Measurements from ENCODE around the gene ARF1.
A peak's percentile ranks its signal among the peaks of the same experiment; 100 is the strongest.

The ARF1 gene

GRCh38 chr1:228104526-228105269, 22.2 kb downstream of the ARF1 start:
- TF ChIP-seq CTCF (IDR thresholded peaks at IDR 0.05; ENCODE audit: control insufficient read depth, extremely low read depth, insufficient read depth) = no peak
- H3K4me3 ChIP-seq (ENCODE audit: low read depth, low read length) = no peak overlapping the region
- no peak for DNase-seq (ENCODE audit: low read depth)

GRCh38 chr1:228105270-228105995, 22.9 kb downstream of the ARF1 start:
- no peak for TF ChIP-seq CTCF (IDR thresholded peaks at IDR 0.05; ENCODE audit: control insufficient read depth, extremely low read depth, insufficient read depth)
- DNase-seq (ENCODE audit: low read depth) = no peak
- no peak overlapping the region for H3K4me3 ChIP-seq (ENCODE audit: low read depth, low read length)

- H3K4me3 ChIP-seq (ENCODE audit: low read depth, low read length) = no peak overlapping the region
- DNase-seq (ENCODE audit: low read depth) = no peak
- TF ChIP-seq CTCF (IDR thresholded peaks at IDR 0.05; ENCODE audit: control insufficient read depth, extremely low read depth, insufficient read depth) = no peak
Measured at GRCh38 chr1:228105996-228106799, 23.7 kb downstream of the ARF1 start.

- no peak for DNase-seq (ENCODE audit: low read depth)
- H3K4me3 ChIP-seq (ENCODE audit: low read depth, low read length) = no peak overlapping the region
Measured at GRCh38 chr1:228106800-228107054, 24.2 kb downstream of the ARF1 start.

GRCh38 chr1:228107636-228108035, 25.1 kb downstream of the ARF1 start:
- no peak for DNase-seq (ENCODE audit: low read depth)
- peak overlapping the region; percentile 99 for H3K4me3 ChIP-seq (ENCODE audit: low read depth, low read length)
- TF ChIP-seq CTCF (IDR thresholded peaks at IDR 0.05; ENCODE audit: control insufficient read depth, extremely low read depth, insufficient read depth) = no peak

More at GRCh38 chr1:228106800-228107054, 24.2 kb downstream of the ARF1 start:
- no peak for TF ChIP-seq CTCF (IDR thresholded peaks at IDR 0.05; ENCODE audit: control insufficient read depth, extremely low read depth, insufficient read depth)

GRCh38 chr1:228108055-228108690, 25.7 kb downstream of the ARF1 start:
- no peak for DNase-seq (ENCODE audit: low read depth)
- TF ChIP-seq CTCF (IDR thresholded peaks at IDR 0.05; ENCODE audit: control insufficient read depth, extremely low read depth, insufficient read depth) = no peak
- peak overlapping the region; percentile 99 for H3K4me3 ChIP-seq (ENCODE audit: low read depth, low read length)
